Right cardiac atrium (tissue), 5 donors: Measurements from ENCODE around the gene TULP4. TPM values are rescaled to one million over a fixed set of nuclear protein-coding genes. Genes with fewer than 3 reads are reported as not detected.

Source experiments
- ATAC-seq, 2 donors: fragments of 200-7000 bp; cut with Tn5 transposase; one replicate each; pipeline versions ENCODE4 v1.8.0 to v1.9.1; 2020; ENCODE audit warnings: moderate library complexity in 2 of 2, mild to moderate bottlenecking in 1 of 2
- DNase-seq, 3 donors: peaks; one replicate each; pipeline ENCODE4 v3.0.0-alpha.2; 2020
- H3K27ac ChIP-seq: one replicate; pipeline ENCODE4 v1.5.1; 2013; ENCODE audit warnings: mild to moderate bottlenecking, low read length, control low read depth, moderate library complexity
- H3K27me3 ChIP-seq: one replicate; pipeline ENCODE4 v1.6.1; 2013; ENCODE audit not compliant: control insufficient read depth, insufficient read depth
- H3K4me1 ChIP-seq: one replicate; pipeline ENCODE4 v1.6.1; 2013; ENCODE audit warnings: low read length; ENCODE audit not compliant: control insufficient read depth, insufficient read depth
- H3K4me3 ChIP-seq: one replicate; pipeline ENCODE4 v1.5.1; 2013; ENCODE audit warnings: low read length, control low read depth
- H3K9me3 ChIP-seq: one replicate; pipeline ENCODE4 v1.6.1; 2013; ENCODE audit warnings: low read length; ENCODE audit not compliant: control insufficient read depth
- WGBS: extraction: QIAGEN DNeasy Blood & Tissue Kit; methylation state at CpG from one replicate; pipeline ENCODE4 v1.1.7; 2013; 5-methylcytosine and 5-hydroxymethylcytosine counted together
- intact Hi-C, 4 donors: fragments of 100-400 bp; cut with DNase I; formaldehyde crosslinking; loops; one replicate each; pipeline versions ENCODE4 v1.11.0 to v1.14.0; 2022 to 2023
- polyA plus RNA-seq: library from polyadenylated mRNA; stranded (reverse); fragments of 200-250 nt; gene quantifications from one replicate; pipeline ENCODE4 v1.2.3, GENCODE V29; 2013
- total RNA-seq, 4 donors: library from RNA; stranded (reverse); fragmentation: NEBNext Ultra II Directional; extraction: Animal tissue kit (Norgen Biotek cat#: 25700); gene quantifications; one replicate each; pipeline ENCODE4 v1.2.1, GENCODE V29; 2021
- donor health status: healthy with polysubstance abuse.
- donor health status: DM: no; HTN: yes; CAD: no.
- donor health status: DM: no; HTN: no; CAD: no.
- donor health status: DM: no; HTN: yes; CAD: no; lungs with severe emphysema.
- donor health status: DM: yes; HTN: yes; CAD: no.

The TULP4 gene
- total and polyA plus RNA-seq, 5 donors, result 14.7 to 228 (median 171) TPM

DNA sequence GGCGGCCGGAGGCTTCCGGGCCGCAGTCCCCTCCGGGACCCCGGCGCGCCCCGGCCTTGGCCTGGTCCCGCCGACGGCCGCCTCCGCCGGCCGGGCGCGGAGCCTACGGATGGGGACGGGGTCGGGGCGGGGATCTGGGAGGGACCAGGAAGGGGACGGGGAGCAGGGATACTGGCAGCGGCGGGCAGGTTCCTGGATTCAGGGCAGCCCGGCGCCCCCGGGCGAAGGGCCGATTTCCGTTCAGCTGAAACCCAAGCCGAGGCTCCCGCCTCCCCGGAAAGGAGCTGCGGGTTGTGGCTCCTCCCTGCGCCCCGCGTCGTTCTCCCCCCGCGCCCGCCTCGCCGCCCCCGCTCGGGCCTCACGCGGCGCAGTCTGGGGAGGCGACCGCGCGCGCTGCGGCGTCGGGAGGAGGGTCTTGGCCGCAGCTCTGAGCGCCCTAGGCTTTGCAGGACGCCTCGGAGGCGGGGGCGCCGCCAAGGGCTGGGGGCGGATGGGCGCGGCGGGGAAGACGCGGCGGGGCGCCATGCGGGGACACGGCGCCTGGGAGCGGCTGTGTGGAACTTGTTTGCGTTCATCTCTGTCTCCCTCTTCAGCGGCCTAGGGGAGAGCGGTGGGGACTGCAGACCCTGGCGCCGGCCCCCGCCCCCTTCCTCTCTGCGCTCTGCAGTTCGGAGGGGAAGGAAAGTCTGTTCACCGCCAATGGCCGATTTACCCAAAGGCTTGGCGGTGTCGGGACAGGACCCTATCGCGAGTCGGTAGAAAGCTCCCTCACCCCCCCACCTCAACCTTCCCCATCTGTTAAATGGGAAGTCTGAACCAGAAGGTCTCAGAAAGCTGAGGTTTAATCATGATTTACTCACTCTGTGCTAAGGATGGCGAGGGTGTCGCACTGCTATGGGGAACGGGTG is 224.9 kb downstream of the TULP4 start:
- peak; percentile 73 to 82 for ATAC-seq
- no peak overlapping the region for H3K27ac ChIP-seq
- WGBS, result 3% methylated on average over 93 of the region's 94 CpGs
- H3K4me3 ChIP-seq, result peak overlapping the region; percentile 49
- no peaks in the 10 kb centered on the region for H3K4me1 ChIP-seq
- no peaks in the 10 kb centered on the region for H3K27me3 ChIP-seq
- DNase-seq, result peak; percentile 43 to 81 (median 64)
- intact Hi-C loops, result no loop called here
- H3K9me3 ChIP-seq, result no peaks in the 10 kb centered on the region

DNA sequence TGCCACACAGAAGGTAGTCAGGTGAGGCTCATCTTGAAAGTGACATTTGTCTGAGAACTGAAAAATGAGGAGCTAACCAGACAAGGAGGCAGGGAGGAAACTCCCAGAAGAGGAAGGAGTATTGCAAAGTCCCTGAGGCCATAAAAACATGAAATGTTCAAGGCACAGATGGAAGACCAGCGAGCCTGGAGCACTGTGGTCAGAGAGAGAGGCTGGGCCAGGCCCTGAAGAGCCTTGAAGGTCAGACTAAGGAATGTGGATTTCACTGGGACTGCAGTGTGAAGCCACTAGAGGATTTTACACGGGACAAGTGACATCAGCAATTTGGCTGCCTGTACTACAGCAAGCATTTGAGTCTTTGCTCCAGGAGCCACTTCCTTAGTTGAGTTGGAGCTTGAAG is 226.5 kb downstream of the TULP4 start:
- DNase-seq (no peak), ATAC-seq (no peak)
- Histone ChIP-seq H3K27me3 (no peaks in the 10 kb centered on the region), H3K4me1 (no peaks in the 10 kb centered on the region), H3K4me3 (no peak overlapping the region), H3K27ac (no peak overlapping the region), H3K9me3 (no peaks in the 10 kb centered on the region)
- WGBS, result 48% methylated on average over 2 of the region's 2 CpGs
- intact Hi-C loops, result no loop called here

DNA sequence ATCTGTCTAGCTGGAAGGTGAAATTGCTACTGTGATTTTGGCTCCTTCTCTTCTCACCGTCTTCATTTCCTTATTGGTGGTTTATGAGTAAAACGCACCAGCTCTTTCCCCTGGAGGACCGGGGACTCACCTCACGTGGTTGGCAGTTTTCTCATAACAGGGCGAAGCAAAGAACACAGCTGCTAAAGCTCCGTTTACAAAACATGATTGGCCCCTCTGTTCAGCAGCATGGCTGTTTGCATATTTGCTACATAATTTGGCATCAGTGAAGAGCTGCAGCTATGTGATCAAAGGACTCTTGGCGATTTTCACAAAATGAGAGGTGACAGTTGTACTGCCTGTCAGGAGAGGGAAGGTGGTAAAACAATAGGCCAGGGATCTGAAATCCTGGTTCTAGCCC is 227.1 kb downstream of the TULP4 start:
- intact Hi-C loops, result no loop called here
- no peak overlapping the region for H3K4me3 ChIP-seq
- H3K27me3 ChIP-seq, result no peaks in the 10 kb centered on the region
- no peak overlapping the region for H3K27ac ChIP-seq
- WGBS, result 56% methylated on average over 7 of the region's 7 CpGs
- H3K9me3 ChIP-seq, result no peaks in the 10 kb centered on the region
- no peaks in the 10 kb centered on the region for H3K4me1 ChIP-seq
- no peak for ATAC-seq
- no peak for DNase-seq

DNA sequence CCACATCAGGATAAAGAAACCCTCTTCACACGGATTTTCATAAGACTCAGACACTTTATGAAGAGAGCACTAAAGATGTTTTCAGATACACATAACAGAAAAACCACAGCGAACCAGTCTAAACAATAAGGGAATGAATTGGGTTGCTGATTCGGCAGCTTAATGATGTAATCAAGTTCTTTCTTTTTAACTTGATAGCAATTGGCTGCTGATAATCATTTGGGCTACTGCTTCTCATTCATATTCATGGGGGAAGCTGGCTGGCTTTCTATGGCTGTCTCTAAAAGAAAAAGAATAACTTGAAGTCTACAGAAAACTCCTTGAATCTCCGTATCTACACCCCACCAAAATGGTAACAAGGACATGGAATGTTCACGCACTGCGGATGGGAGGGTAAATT is 227.6 kb downstream of the TULP4 start:
- intact Hi-C loops, result no loop called here
- WGBS, result 79% methylated on average over 6 of the region's 6 CpGs
- DNase-seq (no peak), ATAC-seq (no peak)
- H3K4me1 ChIP-seq, result no peaks in the 10 kb centered on the region
- no peaks in the 10 kb centered on the region for H3K27me3 ChIP-seq
- H3K9me3 ChIP-seq, result no peaks in the 10 kb centered on the region
- no peak overlapping the region for H3K27ac ChIP-seq
- no peak overlapping the region for H3K4me3 ChIP-seq

DNA sequence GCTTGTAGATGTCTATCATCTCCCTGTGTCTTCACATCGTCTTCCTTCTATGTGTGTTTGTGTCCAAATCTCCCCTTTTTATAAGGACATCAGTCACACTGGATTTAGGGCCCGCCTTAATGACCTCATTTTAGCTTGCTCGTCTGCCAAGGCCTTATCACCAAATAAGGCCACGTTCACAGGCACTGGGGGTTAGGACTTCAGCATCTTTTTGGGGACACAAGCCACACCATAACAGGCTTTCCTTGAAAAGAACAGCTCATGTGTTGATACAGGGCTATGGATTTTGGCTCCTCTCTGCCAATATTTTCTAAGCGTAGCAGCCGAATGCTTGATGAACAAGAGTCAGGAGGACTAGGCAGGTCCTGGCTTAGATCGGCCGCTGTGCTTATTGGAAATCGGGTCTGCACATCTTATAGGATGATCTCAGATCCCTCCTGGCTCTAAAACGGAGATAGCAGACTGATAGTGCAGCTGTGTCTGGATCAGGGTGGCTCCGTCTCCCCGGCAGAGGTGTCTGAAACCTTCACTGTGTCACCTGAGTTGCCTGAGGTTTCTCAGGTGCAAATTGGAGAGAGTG is 231.4 kb downstream of the TULP4 start:
- DNase-seq (no peak), ATAC-seq (no peak)
- Histone ChIP-seq H3K27ac (no peak overlapping the region), H3K4me1 (no peaks in the 10 kb centered on the region), H3K27me3 (no peaks in the 10 kb centered on the region), H3K4me3 (no peak overlapping the region), H3K9me3 (no peaks in the 10 kb centered on the region)
- intact Hi-C loops, result no loop called here
- 74% methylated on average over 12 of the region's 12 CpGs for WGBS

DNA sequence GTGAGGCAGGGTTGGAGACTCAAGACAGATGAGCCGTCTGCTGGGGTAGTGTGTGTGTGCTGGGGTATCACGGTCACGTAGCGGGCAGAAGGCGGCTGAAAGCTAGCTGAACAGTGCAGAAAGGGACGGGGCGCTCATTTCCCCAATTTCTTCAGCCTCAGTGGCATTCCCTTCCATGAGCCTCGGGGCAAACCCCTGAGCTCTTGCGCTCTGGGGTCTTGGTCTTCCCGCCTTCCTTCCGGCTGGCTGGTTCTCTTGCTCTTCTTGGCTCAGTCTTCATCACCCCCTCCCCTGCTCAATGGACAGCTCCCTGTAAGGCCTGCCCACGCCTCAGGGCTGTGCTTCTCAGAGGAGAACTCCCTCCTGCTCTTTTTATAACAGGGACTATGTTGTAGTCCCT is 232.2 kb downstream of the TULP4 start:
- H3K27me3 ChIP-seq, result no peaks in the 10 kb centered on the region
- WGBS, result 84% methylated on average over 12 of the region's 12 CpGs
- ATAC-seq (no peak), DNase-seq (no peak)
- no peak overlapping the region for H3K27ac ChIP-seq
- intact Hi-C loops, result no loop called here
- no peaks in the 10 kb centered on the region for H3K9me3 ChIP-seq
- no peak overlapping the region for H3K4me3 ChIP-seq
- H3K4me1 ChIP-seq, result no peaks in the 10 kb centered on the region

DNA sequence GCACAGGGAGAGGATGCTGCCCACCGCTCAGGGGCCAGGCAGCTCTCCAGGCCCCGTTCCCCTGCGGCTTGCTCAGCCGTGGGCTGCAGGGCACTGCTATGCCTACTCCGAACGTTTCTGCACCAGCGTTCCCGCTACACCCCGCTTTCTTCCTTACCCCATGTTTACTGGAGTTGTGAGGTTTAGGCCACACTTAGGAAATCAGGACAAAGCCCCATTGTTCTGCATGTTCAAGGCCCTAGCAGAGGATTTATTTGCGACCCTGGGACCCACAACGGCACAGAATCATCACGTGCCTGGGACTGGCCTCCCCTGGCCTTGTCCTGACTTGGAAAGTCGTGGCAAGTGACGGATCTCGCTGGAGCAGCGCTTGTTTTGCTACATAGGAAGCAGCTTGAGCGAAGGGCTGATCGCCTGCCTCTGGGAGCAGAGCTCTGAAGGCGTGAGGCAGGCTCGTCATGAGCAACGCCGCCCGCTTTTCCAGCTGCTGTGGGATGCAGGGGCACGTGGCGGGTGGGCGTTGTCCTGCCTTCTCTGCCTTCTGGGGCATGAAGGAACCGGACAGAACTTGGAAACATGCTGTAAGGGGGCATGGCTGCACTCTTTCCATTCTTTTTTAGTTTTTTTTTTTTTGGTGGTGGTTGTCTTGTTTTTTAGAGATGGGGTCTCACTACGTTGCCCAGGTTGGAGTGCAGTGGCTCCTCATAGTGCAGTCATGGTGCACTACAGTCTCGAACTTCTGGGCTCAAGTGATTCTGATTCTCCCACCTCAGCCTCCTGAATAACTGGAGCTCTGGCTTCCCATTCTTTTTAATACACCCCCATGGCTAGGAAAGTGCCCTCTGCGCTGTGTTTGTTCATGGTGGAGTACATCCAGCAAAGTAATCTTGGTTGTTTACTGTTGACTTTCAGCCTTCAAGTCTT is 233.0 kb downstream of the TULP4 start:
- Histone ChIP-seq H3K27ac (no peak overlapping the region), H3K4me1 (no peaks in the 10 kb centered on the region), H3K4me3 (no peak overlapping the region), H3K9me3 (no peaks in the 10 kb centered on the region), H3K27me3 (no peaks in the 10 kb centered on the region)
- intact Hi-C loops, result no loop called here
- WGBS, result 80% methylated on average over 30 of the region's 30 CpGs
- DNase-seq, result no peak
- no peak for ATAC-seq

DNA sequence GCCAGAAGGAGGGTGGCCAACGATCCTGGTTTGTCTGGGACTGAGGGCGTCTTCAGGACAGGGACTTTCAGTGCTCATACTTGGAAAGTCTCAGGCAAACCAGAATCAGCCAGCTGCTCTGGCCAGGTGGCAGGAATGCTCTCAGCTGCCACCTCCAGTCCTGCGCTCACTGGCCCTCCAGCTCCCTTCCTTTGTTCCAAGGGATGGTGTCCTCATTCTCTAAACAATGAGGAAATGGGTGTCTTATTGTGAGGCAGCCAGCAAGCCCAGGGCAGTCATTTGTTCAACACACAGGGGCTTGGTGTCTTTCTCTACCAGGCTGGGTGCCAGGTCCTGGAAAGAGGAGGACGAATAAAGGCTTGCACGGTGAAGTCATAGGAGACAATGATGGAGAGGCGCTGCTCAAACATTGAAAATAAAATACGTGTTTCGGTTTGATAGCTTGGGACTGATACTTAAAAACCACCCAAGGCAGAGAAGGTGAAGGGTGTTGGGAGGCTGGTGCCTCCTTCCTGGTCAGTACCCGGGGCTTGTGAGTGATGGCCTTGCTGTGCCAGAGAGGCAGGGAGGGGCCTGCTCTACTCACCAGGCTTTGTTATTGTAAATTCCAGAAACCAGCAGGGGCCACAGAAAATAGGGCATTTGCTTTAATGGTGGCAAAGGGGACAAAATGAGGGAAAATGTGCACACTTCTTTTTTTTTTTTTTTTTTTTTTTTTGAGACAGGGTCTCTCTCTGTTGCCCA is 236.3 kb downstream of the TULP4 start:
- H3K27me3 ChIP-seq, result no peaks in the 10 kb centered on the region
- intact Hi-C loops, result no loop called here
- DNase-seq (no peak), ATAC-seq (no peak)
- 72% methylated on average over 9 of the region's 9 CpGs for WGBS
- no peak overlapping the region for H3K4me3 ChIP-seq
- H3K4me1 ChIP-seq, result no peaks in the 10 kb centered on the region
- no peaks in the 10 kb centered on the region for H3K9me3 ChIP-seq
- H3K27ac ChIP-seq, result no peak overlapping the region

DNA sequence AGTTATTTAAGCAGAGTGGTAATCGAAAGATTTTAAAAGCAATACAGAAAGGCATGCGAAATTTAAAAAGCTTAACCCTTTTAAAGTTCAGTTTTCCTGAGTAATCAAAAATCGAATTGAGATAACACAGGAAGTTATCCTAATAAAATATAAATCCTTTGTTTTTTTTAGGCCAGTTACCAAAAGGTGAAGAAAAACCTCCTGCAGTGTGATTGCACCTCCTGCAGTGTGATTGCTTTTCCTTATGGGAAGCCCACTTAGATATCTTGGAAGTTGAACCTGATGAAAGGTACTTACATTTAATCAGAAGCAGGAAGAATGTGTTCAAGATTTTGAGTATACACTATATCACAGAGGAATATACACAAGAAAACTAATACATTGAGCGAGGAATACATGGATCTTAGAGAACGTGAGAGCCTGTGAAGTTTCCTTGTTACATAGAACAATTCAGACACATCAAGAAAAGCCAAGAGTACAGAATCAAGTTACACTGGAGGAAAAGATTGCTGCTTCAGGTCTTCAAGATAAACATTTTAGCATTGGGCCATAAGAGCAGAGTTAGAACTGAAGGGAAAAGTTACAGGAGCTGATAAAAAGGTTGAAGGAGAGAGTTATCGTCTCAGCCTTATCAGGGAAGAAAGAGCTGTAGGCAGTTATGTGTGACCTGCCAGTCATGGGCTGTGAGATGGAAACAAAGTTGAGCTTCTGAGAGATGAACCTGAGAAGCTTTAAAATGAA is 240.0 kb downstream of the TULP4 start:
- Histone ChIP-seq H3K27ac (no peak overlapping the region), H3K4me3 (no peak overlapping the region), H3K27me3 (no peaks in the 10 kb centered on the region), H3K9me3 (no peaks in the 10 kb centered on the region), H3K4me1 (no peaks in the 10 kb centered on the region)
- intact Hi-C loops, result no loop called here
- ATAC-seq, result no peak
- WGBS, result 66% methylated on average over 6 of the region's 6 CpGs
- no peak for DNase-seq

DNA sequence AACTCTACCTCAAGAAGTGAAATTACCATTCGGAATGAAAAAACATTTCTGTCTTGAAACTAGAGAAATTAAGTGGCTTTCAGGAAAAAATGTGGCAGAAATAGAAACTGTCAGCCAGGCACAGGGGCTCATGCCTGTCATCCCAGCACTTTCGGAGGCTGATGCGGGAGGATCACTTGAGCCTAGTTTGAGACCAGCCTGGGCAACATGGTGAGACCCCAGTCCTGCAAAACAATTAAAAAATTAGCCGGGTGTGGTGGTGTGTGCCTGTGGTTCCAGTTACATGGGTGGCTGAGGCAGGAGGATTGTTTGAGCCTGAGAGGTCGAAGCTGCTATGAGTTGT is 240.5 kb downstream of the TULP4 start:
- Histone ChIP-seq H3K27me3 (no peaks in the 10 kb centered on the region), H3K27ac (no peak overlapping the region), H3K9me3 (no peaks in the 10 kb centered on the region), H3K4me3 (no peak overlapping the region), H3K4me1 (no peaks in the 10 kb centered on the region)
- intact Hi-C loops, result no loop called here
- ATAC-seq, result no peak
- DNase-seq, result no peak
- 84% methylated on average over 5 of the region's 5 CpGs for WGBS
